ENCODE results near the gene ALG1. TPM values are rescaled to one million over a fixed set of nuclear protein-coding genes. Genes with fewer than 3 reads are reported as not detected.

ALG1 gene
- total and polyA plus RNA-seq, 2 of the 13 experiments (the other 11 are each of a cell fraction or from before 2014, with no cell fraction given) = 43.3 to 75.6 TPM

DNA sequence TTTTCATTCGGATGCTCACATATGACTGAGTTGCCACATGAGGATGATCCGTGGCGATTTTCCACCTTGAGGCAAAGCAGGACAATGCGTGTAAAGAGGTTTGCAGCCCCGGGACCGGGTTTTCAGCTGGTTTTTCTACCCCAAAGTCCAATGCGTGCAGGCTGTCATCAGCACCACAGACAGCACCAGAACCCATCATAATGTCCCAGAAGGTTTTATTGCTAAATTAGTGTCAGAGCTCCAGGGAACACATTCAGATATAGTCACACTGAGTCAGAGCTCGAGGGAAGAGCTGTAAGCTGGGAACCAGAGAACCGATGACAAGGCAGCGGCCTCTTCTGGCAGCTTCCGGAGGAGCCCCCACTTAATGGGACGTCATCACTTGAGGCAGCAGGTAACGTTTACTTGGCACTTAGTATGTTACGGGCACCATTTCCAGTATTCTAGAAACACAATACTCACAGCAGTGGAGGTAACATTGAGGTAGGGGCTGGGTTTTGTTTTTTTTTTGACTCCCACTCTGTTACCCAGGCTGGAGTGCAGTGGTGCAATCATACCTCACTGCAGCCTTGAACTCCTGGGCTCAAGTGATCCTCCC, 29.0 kb upstream of the ALG1 start (continued):
- TF ChIP-seq SIN3A (IDR thresholded peaks at IDR 0.05; ENCODE audit: borderline replicate concordance, low read depth, low read length) (no peak), ETV5 (CRISPR knock-in tag; IDR thresholded peaks at IDR 0.05; ENCODE audit: borderline replicate concordance) (peak; percentile 81; the same call in 1 of the 2 replicates), PLRG1 (conservative IDR thresholded peaks at IDR 0.05) (no peak), RFXAP (CRISPR knock-in tag; IDR thresholded peaks at IDR 0.05; ENCODE audit: borderline replicate concordance) (peak; percentile 47; the same call in 1 of the 2 replicates), JUND (CRISPR knock-in tag; IDR thresholded peaks at IDR 0.05) (no peak), GABPB1 (CRISPR knock-in tag; IDR thresholded peaks at IDR 0.05) (peak; percentile 38; the same call in 1 of the 2 replicates), GRHL1 (CRISPR knock-in tag; conservative IDR thresholded peaks at IDR 0.05) (no peak), SKI (IDR thresholded peaks at IDR 0.05; ENCODE audit: partially characterized antibody) (no peak), LBX2 (CRISPR knock-in tag; IDR thresholded peaks at IDR 0.05; ENCODE audit: borderline replicate concordance) (0 out of 2 replicates have a peak, but pooled peaks have one; percentile 49), REXO4 (CRISPR knock-in tag; IDR thresholded peaks at IDR 0.05; ENCODE audit: borderline replicate concordance) (no peak), ZNF24 (IDR thresholded peaks at IDR 0.05) (no peak), HDAC6 (IDR thresholded peaks at IDR 0.05; ENCODE audit: low read depth, low read length) (no peak), MLXIP (CRISPR knock-in tag; IDR thresholded peaks at IDR 0.05; ENCODE audit: borderline replicate concordance) (no peak), NKX3-1 (CRISPR knock-in tag; IDR thresholded peaks at IDR 0.05) (no peak), MIER2 (CRISPR knock-in tag; IDR thresholded peaks at IDR 0.05) (0 out of 2 replicates have a peak, but pooled peaks have one; percentile 39), HOXA3 (CRISPR knock-in tag; IDR thresholded peaks at IDR 0.05) (peak; percentile 59; the same call in 1 of the 2 replicates), TRIM22 (IDR thresholded peaks at IDR 0.05) (no peak), SMC3 (IDR thresholded peaks at IDR 0.05; ENCODE audit: low read length) (peak; percentile 85)
- TF ChIP-seq, protein P1, sequence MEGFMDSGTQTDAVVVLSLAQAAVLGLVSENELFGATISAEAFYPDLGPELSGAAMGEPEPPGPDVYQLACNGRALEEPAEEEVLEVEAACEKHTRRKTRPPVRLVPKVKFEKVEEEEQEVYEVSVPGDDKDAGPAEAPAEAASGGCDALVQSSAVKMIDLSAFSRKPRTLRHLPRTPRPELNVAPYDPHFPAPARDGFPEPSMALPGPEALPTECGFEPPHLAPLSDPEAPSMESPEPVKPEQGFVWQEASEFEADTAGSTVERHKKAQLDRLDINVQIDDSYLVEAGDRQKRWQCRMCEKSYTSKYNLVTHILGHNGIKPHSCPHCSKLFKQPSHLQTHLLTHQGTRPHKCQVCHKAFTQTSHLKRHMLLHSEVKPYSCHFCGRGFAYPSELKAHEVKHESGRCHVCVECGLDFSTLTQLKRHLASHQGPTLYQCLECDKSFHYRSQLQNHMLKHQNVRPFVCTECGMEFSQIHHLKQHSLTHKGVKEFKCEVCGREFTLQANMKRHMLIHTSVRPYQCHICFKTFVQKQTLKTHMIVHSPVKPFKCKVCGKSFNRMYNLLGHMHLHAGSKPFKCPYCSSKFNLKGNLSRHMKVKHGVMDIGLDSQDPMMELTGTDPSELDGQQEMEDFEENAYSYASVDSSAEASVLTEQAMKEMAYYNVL (CRISPR knock-in tag; IDR thresholded peaks at IDR 0.05; ENCODE audit: borderline replicate concordance) = no peak
- TF ChIP-seq, protein P2, sequence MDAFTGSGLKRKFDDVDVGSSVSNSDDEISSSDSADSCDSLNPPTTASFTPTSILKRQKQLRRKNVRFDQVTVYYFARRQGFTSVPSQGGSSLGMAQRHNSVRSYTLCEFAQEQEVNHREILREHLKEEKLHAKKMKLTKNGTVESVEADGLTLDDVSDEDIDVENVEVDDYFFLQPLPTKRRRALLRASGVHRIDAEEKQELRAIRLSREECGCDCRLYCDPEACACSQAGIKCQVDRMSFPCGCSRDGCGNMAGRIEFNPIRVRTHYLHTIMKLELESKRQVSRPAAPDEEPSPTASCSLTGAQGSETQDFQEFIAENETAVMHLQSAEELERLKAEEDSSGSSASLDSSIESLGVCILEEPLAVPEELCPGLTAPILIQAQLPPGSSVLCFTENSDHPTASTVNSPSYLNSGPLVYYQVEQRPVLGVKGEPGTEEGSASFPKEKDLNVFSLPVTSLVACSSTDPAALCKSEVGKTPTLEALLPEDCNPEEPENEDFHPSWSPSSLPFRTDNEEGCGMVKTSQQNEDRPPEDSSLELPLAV (CRISPR knock-in tag; conservative IDR thresholded peaks at IDR 0.05; ENCODE audit: low read depth) = no peak
